ENCODE data around the gene CERS6.
"Not testable (repeated sequence)": the region's sequence is repeated elsewhere in the genome, so short reads cannot be mapped to it uniquely, and the experiment has no call there.

Gene CERS6

DNA sequence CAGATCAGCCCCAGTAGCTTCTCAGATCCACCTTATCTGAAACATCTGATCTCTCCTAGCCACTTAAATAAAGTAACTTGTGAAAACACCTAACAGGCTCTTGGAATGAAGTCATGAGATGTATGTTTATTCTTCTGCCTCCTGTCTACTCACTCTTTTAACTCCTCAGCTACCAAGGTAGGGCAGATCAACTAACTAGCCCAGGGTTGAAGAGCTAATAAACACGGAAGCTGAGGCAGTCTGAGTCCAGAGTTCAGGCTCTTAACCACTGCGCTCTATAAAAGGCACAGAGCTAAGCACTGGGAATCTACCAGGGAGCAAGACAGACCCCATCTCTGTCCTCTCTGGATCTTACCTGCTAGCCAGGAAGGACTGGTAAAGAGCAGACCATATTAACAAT lies 37.1 kb downstream of the CERS6 start:
- H3K27me3 ChIP-seq (ENCODE audit: control insufficient read depth in 5 of 5, insufficient read depth in 4 of 5, low read length in 5 of 5); H3K9me3 ChIP-seq (ENCODE audit: control insufficient read depth in 5 of 5, low read length in 5 of 5); H3K9ac ChIP-seq (ENCODE audit: low read length in 5 of 5); H3K36me3 ChIP-seq (ENCODE audit: control insufficient read depth in 5 of 5, insufficient read depth in 5 of 5, low read length in 5 of 5); H3K4me3 ChIP-seq (ENCODE audit: low read depth in 1 of 5, low read length in 5 of 5); H3K27ac ChIP-seq (ENCODE audit: low read depth, low read length): not testable (repeated sequence)
- H3K4me1 ChIP-seq (ENCODE audit: control insufficient read depth in 5 of 5, insufficient read depth in 5 of 5, low read length in 5 of 5): peaks cover 0 to 14% (median 8%) of the 10 kb centered on the region in 5 donors

DNA sequence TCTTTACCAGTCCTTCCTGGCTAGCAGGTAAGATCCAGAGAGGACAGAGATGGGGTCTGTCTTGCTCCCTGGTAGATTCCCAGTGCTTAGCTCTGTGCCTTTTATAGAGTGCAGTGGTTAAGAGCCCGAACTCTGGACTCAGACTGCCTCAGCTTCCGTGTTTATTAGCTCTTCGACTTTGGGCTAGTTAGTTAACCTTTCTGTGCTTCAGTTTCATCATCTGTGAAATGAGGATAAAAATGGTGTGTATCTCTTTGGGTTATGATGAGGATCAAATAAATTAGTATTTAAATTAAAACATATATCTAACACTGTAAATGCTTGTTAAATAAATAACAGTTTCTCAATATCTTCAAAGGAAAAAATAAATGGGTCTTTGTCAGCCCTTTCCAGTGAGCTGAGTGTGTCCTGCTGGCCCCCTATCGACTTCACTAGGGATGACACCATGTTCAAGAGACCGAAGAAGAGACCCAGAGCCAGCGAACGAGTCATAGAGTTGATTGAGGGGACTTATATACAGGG lies 38.2 kb downstream of the CERS6 start:
- Histone ChIP-seq H3K9ac (ENCODE audit: low read length in 5 of 5) (no peak overlapping the region), H3K9me3 (ENCODE audit: control insufficient read depth in 5 of 5, low read length in 5 of 5) (no peaks in the 10 kb centered on the region), H3K27me3 (ENCODE audit: control insufficient read depth in 5 of 5, insufficient read depth in 4 of 5, low read length in 5 of 5) (no peaks in the 10 kb centered on the region)

DNA sequence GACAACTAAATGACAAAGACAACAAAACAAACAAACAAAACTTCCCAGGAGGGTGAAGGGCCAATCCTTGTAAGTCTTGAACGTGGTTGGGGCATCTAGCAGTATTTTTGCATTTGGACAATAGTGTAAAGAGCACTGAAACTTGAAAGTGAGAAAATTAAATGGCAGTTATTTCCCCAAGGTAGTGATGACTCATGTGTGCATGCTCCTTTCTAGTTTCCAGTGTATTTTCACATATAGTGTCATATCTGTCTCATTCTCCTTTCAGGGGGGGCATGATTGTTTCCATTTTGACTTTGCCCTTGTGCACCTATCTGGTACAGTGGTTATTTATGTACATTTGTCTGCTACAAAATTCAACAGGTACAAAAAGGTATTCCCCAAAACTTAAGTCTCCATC lies 39.5 kb downstream of the CERS6 start:
- H3K36me3 ChIP-seq (ENCODE audit: control insufficient read depth in 5 of 5, insufficient read depth in 5 of 5, low read length in 5 of 5): no peaks in the 10 kb centered on the region
- peaks cover 0 to 7% (median 3%) of the 10 kb centered on the region in 5 donors for H3K4me1 ChIP-seq (ENCODE audit: control insufficient read depth in 5 of 5, insufficient read depth in 5 of 5, low read length in 5 of 5)
- no peak overlapping the region for H3K27ac ChIP-seq (ENCODE audit: low read depth, low read length)
- H3K9me3 ChIP-seq (ENCODE audit: control insufficient read depth in 5 of 5, low read length in 5 of 5): no peaks in the 10 kb centered on the region
- H3K27me3 ChIP-seq (ENCODE audit: control insufficient read depth in 5 of 5, insufficient read depth in 4 of 5, low read length in 5 of 5): no peaks in the 10 kb centered on the region
- no peak overlapping the region for H3K4me3 ChIP-seq (ENCODE audit: low read depth in 1 of 5, low read length in 5 of 5)
- no peak overlapping the region for H3K9ac ChIP-seq (ENCODE audit: low read length in 5 of 5)

More for the DNA sequence above, 38.2 kb downstream of the CERS6 start:
- Histone ChIP-seq H3K4me3 (ENCODE audit: low read depth in 1 of 5, low read length in 5 of 5) (no peak overlapping the region), H3K36me3 (ENCODE audit: control insufficient read depth in 5 of 5, insufficient read depth in 5 of 5, low read length in 5 of 5) (no peaks in the 10 kb centered on the region), H3K4me1 (ENCODE audit: control insufficient read depth in 5 of 5, insufficient read depth in 5 of 5, low read length in 5 of 5) (peaks cover 0 to 14% (median 8%) of the 10 kb centered on the region in 5 donors), H3K27ac (ENCODE audit: low read depth, low read length) (no peak overlapping the region)

DNA sequence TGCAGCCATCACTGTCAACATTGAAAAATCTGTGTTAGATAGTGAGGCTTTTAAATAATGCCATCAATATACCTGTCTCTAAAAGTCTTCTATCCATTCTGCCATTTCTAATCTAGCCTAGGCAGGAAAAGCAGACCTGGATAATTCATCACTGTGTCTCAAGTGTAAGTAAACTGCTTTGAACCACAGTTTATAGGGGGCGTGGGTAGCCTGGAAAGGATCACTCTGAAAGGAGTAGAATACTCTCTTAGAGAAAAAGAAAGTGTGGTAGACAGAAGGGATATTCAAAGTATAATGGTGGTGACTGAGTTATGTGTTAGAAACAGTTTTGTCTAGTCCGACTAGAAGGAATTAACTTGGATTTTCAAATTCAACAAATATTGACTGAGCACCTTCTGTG lies 40.8 kb downstream of the CERS6 start:
- Histone ChIP-seq H3K9ac (ENCODE audit: low read length in 5 of 5) (no peak overlapping the region), H3K4me3 (ENCODE audit: low read depth in 1 of 5, low read length in 5 of 5) (no peak overlapping the region), H3K9me3 (ENCODE audit: control insufficient read depth in 5 of 5, low read length in 5 of 5) (no peaks in the 10 kb centered on the region), H3K27ac (ENCODE audit: low read depth, low read length) (no peak overlapping the region), H3K36me3 (ENCODE audit: control insufficient read depth in 5 of 5, insufficient read depth in 5 of 5, low read length in 5 of 5) (no peaks in the 10 kb centered on the region), H3K4me1 (ENCODE audit: control insufficient read depth in 5 of 5, insufficient read depth in 5 of 5, low read length in 5 of 5) (peaks cover 0 to 7% (median 0%) of the 10 kb centered on the region in 5 donors), H3K27me3 (ENCODE audit: control insufficient read depth in 5 of 5, insufficient read depth in 4 of 5, low read length in 5 of 5) (no peaks in the 10 kb centered on the region)

DNA sequence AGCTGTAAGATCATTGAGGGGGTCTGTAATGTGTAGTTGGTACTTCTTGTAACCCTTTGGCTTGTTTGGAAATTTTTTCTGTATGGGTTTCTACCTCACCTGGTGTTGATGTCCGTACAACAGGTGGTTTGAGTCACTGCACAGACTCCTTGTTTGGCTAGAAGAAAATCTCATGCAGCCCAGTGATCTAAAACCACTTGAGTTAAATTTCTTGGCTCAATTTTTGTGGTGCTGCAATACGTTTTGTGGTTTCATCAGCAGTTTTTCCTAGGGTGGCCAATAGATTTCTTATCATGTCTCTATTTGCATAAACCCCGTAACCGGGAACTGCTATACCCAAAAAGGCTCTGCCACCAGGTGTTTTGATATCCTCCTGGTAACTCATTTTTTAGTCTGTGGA lies 43.4 kb downstream of the CERS6 start:
- Histone ChIP-seq H3K4me1 (ENCODE audit: control insufficient read depth in 5 of 5, insufficient read depth in 5 of 5, low read length in 5 of 5) (peaks cover 0 to 8% (median 0%) of the 10 kb centered on the region in 5 donors), H3K36me3 (ENCODE audit: control insufficient read depth in 5 of 5, insufficient read depth in 5 of 5, low read length in 5 of 5) (no peaks in the 10 kb centered on the region), H3K9me3 (ENCODE audit: control insufficient read depth in 5 of 5, low read length in 5 of 5) (no peaks in the 10 kb centered on the region), H3K4me3 (ENCODE audit: low read depth in 1 of 5, low read length in 5 of 5) (no peak overlapping the region), H3K9ac (ENCODE audit: low read length in 5 of 5) (no peak overlapping the region), H3K27me3 (ENCODE audit: control insufficient read depth in 5 of 5, insufficient read depth in 4 of 5, low read length in 5 of 5) (no peaks in the 10 kb centered on the region), H3K27ac (ENCODE audit: low read depth, low read length) (no peak overlapping the region)

DNA sequence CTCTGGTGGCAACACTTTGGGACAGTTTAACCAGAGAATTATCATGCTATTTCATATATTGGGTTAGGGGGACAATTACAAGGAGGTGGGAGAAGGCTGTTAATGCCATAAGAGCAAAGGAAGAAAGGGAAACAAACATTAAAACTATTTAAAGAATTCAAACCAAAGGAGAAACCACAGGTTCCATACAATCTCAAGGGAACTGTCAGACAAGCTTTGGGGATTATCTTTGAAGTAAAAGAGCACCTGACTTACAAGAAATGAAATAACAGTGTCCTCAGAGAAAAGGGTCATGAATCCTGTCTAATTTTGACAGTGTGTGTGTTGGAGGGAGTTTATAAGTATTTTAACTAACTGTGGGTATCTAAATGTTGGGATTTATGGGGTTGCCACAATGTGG lies 44.4 kb downstream of the CERS6 start:
- H3K36me3 ChIP-seq (ENCODE audit: control insufficient read depth in 5 of 5, insufficient read depth in 5 of 5, low read length in 5 of 5): no peaks in the 10 kb centered on the region
- no peaks in the 10 kb centered on the region for H3K27me3 ChIP-seq (ENCODE audit: control insufficient read depth in 5 of 5, insufficient read depth in 4 of 5, low read length in 5 of 5)
- peaks cover 0 to 8% (median 0%) of the 10 kb centered on the region in 5 donors for H3K4me1 ChIP-seq (ENCODE audit: control insufficient read depth in 5 of 5, insufficient read depth in 5 of 5, low read length in 5 of 5)
- H3K9me3 ChIP-seq (ENCODE audit: control insufficient read depth in 5 of 5, low read length in 5 of 5): no peaks in the 10 kb centered on the region
- no peak overlapping the region for H3K9ac ChIP-seq (ENCODE audit: low read length in 5 of 5)
- H3K4me3 ChIP-seq (ENCODE audit: low read depth in 1 of 5, low read length in 5 of 5): no peak overlapping the region
- no peak overlapping the region for H3K27ac ChIP-seq (ENCODE audit: low read depth, low read length)

DNA sequence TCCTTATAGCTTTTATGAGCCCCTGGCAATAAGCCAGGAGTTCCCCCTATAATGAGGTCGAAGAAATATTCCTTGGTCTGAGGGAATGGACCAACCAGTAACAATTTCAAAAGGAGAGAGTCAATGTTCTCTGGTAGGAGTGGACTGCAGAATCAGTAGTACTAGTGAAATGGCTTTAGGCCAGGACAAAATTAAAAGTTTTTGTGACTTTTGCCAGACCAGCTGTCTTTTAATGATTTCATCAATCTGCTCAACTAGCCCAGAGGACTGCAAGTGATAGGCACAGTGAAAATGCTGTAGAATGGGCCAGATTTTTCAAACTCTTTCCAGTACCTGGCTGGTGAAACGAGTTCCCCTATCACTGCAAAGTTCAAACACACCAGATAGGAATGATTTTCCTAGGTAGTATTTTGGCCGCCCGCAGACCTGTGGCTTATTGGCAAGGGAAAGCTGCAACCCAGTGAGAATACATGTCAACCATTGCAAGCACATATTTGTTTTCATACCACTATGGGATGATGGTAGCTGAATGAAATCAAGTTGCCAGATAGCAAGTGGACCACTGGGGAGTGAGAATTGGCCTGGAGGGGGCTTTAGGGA lies 45.5 kb downstream of the CERS6 start:
- Histone ChIP-seq H3K9ac (ENCODE audit: low read length in 5 of 5) (no peak overlapping the region), H3K4me1 (ENCODE audit: control insufficient read depth in 5 of 5, insufficient read depth in 5 of 5, low read length in 5 of 5) (peaks cover 0 to 8% (median 0%) of the 10 kb centered on the region in 5 donors), H3K27me3 (ENCODE audit: control insufficient read depth in 5 of 5, insufficient read depth in 4 of 5, low read length in 5 of 5) (no peaks in the 10 kb centered on the region)

DNA sequence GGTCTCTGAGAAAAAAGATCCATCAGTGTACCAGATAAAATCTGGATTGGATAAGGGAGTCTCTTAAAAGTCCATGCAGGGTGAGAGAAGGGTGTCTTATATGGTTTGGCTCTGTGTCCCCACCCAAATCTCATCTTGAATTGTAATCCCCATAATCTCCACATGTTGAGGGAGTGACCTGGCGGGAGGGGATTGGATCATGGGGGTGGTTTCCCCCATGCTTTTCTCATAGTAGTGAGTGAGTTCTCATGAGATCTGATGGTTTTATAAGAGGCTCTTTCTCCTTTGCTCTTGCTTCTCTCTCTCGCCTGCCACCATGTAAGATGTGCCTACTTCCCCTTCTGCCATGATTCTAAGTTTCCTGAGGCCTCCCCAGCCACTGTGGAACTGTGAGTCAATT lies 46.8 kb downstream of the CERS6 start:
- not testable (repeated sequence) for H3K4me1 ChIP-seq (ENCODE audit: control insufficient read depth in 5 of 5, insufficient read depth in 5 of 5, low read length in 5 of 5); H3K9me3 ChIP-seq (ENCODE audit: control insufficient read depth in 5 of 5, low read length in 5 of 5); H3K27ac ChIP-seq (ENCODE audit: low read depth, low read length); H3K9ac ChIP-seq (ENCODE audit: low read length in 5 of 5); H3K4me3 ChIP-seq (ENCODE audit: low read depth in 1 of 5, low read length in 5 of 5); H3K36me3 ChIP-seq (ENCODE audit: control insufficient read depth in 5 of 5, insufficient read depth in 5 of 5, low read length in 5 of 5); H3K27me3 ChIP-seq (ENCODE audit: control insufficient read depth in 5 of 5, insufficient read depth in 4 of 5, low read length in 5 of 5)

More for the DNA sequence above, 45.5 kb downstream of the CERS6 start:
- Histone ChIP-seq H3K4me3 (ENCODE audit: low read depth in 1 of 5, low read length in 5 of 5) (no peak overlapping the region), H3K36me3 (ENCODE audit: control insufficient read depth in 5 of 5, insufficient read depth in 5 of 5, low read length in 5 of 5) (no peaks in the 10 kb centered on the region), H3K27ac (ENCODE audit: low read depth, low read length) (no peak overlapping the region), H3K9me3 (ENCODE audit: control insufficient read depth in 5 of 5, low read length in 5 of 5) (no peaks in the 10 kb centered on the region)

DNA sequence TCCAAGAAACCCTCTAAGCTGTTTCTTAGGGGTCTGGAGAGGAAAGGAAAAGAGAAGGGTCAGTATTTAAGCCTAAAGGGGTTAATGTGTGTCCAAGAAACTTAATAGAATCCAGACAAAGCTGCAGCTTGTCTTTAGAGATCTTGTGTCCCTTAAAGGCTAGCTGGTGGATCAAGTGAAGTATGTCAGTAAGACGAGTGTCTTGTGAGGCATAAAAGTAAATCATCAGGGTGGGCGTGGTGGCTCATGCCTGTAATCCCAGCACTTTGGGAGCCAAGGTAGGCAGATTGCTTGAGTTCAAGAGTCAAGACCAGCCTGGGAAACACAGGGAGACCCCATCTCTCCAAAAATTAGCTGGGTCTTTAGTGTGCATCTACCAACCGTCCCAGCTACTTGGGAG lies 47.8 kb downstream of the CERS6 start:
- H3K27me3 ChIP-seq (ENCODE audit: control insufficient read depth in 5 of 5, insufficient read depth in 4 of 5, low read length in 5 of 5): no peaks in the 10 kb centered on the region

DNA sequence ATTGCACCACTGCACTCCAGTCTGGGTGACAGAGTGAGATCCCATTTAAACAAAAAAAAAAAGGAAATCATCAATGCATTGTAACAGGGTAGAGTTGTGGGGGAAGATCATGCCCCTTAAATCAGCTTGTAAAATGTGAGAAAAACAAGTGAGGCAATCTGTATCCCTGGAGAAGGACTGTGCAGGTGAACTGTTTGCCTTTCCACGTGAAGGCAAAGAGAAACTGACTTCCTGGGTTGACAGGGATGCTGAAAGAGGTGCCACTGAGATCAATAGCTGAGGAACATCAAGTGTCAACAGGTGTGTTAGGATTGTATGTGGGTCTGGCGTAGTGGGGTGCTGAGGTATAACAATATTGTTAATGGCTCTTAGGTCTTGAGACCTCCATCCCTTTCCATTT lies 48.3 kb downstream of the CERS6 start:
- Histone ChIP-seq H3K4me1 (ENCODE audit: control insufficient read depth in 5 of 5, insufficient read depth in 5 of 5, low read length in 5 of 5) (peaks cover 0 to 8% (median 0%) of the 10 kb centered on the region in 5 donors), H3K9me3 (ENCODE audit: control insufficient read depth in 5 of 5, low read length in 5 of 5) (no peaks in the 10 kb centered on the region), H3K9ac (ENCODE audit: low read length in 5 of 5) (no peak overlapping the region), H3K27ac (ENCODE audit: low read depth, low read length) (no peak overlapping the region), H3K36me3 (ENCODE audit: control insufficient read depth in 5 of 5, insufficient read depth in 5 of 5, low read length in 5 of 5) (no peaks in the 10 kb centered on the region), H3K4me3 (ENCODE audit: low read depth in 1 of 5, low read length in 5 of 5) (no peak overlapping the region), H3K27me3 (ENCODE audit: control insufficient read depth in 5 of 5, insufficient read depth in 4 of 5, low read length in 5 of 5) (no peaks in the 10 kb centered on the region)

More for the DNA sequence above, 47.8 kb downstream of the CERS6 start:
- Histone ChIP-seq H3K36me3 (ENCODE audit: control insufficient read depth in 5 of 5, insufficient read depth in 5 of 5, low read length in 5 of 5) (no peaks in the 10 kb centered on the region), H3K4me3 (ENCODE audit: low read depth in 1 of 5, low read length in 5 of 5) (no peak overlapping the region), H3K9me3 (ENCODE audit: control insufficient read depth in 5 of 5, low read length in 5 of 5) (no peaks in the 10 kb centered on the region), H3K27ac (ENCODE audit: low read depth, low read length) (no peak overlapping the region), H3K9ac (ENCODE audit: low read length in 5 of 5) (no peak overlapping the region), H3K4me1 (ENCODE audit: control insufficient read depth in 5 of 5, insufficient read depth in 5 of 5, low read length in 5 of 5) (peaks cover 0 to 8% (median 0%) of the 10 kb centered on the region in 5 donors)
